HG02970 (cell line): ENCODE measurements around the gene CPED1.
A peak's percentile ranks its signal among the peaks of the same experiment; 100 is the strongest.
"Not testable (repeated sequence)": the region's sequence is repeated elsewhere in the genome, so short reads cannot be mapped to it uniquely, and the experiment has no call there.

Experiments used
- ATAC-seq: cut with Tn5 transposase; IDR thresholded peaks from one replicate; pipeline ENCODE4 v1.9.1; 2021; ENCODE audit warnings: mild to moderate bottlenecking, moderate library complexity, moderate number of reproducible peaks; ENCODE audit not compliant: unreplicated experiment, low FRiP score

Gene CPED1

DNA sequence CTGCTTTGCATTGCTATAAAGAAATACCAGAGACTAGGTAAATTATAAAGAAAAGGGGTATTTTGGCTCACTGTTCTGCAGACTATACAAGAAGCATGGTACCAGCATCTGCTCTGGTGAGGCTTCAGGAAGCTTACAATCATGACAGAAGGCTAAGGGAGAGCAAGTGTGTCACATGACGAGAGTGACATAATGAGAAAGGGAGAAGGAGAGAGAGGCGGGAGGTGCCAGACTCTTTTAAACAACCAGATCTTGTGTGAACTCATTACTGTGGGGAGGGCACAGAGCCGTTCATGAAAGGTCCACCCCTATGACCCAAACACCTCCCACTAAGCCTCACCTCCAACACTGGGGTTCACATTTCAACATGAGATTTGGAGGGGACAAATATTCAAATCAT is 281.3 kb downstream of the CPED1 start:
- no peak for ATAC-seq

DNA sequence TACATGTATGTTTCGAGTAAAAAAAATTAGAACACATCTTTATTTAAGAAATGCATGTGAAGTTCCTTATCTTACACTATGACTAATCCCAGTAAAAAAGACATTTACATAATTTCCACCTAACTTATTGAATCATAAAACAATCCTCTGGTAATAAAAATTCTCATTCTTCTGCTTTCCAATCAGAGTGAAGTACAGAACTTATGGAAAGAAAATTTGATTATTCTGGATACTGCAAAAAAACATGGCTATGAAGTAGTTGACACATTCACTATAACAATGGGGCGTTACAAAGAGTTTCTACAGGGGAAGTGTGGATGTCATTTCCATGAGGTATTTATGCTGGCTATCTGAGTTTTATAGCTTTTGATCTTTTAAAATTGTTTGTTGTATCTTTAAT is 282.6 kb downstream of the CPED1 start:
- ATAC-seq: no peak

DNA sequence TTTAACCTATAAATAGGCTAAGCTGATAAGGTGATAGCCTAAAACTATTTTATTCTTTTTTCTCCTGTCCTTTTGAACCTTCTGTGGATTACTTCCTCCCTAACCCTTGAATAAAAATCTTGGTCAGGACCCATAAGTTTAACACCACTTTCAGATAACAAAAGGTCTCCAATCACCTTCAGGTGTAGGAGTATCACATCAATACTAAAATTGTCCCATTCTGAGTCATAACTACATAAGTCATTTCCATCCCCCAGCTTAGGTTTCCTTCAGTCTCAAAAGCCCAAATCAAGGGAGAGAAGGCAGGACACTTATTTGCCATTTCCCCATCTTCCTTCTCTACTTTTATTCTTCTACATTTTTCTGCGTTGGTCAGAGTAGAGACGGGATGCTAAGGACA is 283.4 kb downstream of the CPED1 start:
- no peak for ATAC-seq

DNA sequence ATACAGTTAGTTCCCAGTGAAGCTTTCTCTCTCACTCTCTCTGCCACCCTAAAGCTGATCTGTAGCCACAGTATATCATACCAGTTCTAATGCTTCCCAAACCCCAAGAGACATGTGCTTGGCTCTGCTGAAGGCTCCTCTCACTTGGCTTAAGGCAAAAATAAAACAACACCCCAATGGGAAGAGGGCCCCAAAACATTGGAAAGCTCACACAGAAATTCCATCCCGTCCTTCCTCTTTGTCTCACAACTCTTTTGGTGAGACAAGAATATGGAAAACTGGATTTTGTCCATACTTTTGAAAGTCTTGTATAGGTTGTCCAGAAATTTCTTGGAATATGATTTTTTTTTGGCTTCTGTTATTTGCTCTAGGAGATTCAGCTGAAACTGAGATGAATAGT is 284.2 kb downstream of the CPED1 start:
- no peak for ATAC-seq

DNA sequence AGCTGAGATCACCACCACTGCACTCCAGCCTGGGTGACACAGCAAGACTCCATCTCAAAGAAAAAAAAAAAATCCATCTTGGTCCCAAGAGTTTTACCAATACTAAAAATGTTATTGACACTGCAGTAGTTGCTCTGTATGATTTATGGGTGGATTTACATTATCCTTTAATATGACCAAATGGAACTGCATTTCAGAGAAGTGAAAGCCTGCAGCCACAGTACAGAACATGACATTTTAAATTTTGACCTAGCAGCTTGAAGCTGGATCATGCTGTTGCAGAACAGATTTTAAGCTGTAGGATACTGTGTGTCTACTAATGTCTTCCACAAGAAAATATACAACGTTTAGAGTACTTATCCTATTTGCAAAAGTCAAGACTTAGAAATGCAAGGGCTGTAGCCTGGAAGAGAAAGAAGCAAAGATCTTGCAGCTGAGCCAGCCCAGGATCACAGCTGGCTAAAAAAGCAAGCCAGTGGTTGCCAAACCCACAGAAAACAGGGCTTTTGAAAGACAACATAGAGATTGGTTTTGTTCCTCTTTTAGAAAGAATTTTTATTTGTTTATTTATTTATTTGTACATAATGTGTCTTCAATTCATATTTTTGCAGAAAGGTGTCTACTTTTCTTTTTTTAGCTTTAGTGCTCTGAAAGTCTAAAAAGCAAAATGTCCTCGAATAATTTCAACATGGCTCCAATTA is 285.1 kb downstream of the CPED1 start:
- ATAC-seq: no peak

DNA sequence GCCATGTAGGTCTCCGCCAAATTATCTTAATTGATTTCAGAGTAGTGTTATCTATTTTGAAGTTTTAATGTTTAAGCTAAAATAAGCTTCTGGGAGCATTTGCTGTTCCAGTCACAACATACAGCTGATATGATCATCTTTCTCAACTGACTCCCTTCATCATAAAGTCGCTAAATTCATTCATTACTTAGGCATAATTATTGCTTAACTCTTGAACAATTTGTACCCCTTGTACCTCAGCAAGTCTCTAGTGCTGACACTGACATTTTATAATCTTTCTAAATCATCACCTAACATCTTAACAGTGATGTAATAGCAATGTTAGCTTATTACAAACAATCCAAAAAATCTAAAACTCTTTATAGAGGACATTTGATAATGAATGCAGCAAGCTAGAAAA is 286.0 kb downstream of the CPED1 start:
- ATAC-seq: no peak

DNA sequence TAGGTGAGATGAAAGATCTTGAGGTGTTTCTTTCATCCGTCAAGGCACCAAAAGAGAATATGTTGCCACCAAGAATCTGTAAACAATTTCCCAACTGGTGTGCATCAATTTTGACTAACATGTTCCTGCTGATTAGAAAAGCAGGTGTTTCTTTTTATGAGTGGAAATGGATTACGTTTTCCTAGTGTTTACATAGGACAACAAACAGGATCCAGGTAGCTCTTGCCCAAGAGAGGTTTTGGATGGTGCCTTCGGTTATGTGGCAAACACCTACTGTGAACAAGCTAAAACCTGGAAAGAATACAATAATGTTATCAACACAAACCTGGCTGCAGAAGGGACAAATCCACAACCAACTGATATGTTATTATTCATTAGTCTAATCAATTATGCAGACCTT is 286.7 kb downstream of the CPED1 start:
- no peak for ATAC-seq

DNA sequence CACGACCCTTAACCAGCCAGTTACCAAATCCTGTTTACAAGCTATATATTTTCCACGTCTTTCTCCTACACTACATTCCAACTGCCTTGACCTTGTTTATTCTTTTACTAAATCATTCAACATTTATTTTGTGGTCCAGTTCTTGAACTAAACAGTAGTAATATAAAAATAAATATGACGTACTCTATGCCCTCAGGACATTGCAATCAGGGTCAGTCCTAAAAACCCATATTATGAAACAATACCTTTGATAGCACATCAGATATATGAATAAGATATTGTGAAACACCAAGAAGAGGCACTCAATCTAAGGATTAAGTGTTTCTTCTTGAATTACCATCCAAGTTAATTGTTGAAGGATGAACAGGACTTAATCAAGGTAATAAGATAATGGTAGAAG is 287.8 kb downstream of the CPED1 start:
- ATAC-seq: no peak

DNA sequence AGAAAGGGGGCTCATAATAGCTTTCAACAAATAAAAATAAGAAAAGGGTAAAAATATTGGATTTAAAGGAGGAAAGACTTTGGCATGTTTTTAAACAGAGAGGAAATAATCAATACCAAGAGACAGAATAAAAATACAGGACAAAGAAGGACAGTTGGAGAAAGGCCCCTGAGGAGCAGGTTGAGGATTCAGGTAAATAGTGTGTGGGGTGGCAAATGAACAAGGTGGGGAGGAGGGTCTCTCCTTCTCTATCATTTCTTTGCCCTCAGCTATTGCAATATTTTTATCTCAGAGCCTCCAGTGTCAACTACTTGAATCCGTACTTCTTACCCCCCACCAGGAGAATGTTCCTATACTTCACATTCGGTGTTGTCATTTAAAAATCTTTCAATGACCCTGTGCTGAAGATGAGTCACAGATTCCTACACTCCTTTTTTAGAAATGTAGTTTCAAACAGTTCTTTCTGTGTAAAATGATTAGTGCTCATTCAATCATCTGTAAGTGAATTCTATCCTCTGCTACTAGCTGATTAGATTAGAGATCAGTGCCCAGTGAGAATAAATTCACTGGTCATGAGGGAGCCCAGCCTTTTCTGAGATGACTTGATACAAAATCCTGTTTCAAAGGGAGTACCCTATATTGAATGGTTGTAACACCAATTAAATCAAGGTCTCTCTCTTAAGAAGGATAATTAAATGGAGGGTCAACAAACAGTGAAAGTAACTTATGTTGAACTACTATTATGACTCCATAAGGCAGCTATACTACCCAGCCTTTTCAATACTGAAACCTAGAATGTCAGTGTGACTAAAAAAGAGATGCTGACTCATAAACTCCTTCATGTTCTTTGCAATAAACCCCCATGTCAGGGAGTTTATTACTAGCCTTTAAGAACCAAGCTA is 289.9 kb downstream of the CPED1 start:
- ATAC-seq: peak; percentile 99

DNA sequence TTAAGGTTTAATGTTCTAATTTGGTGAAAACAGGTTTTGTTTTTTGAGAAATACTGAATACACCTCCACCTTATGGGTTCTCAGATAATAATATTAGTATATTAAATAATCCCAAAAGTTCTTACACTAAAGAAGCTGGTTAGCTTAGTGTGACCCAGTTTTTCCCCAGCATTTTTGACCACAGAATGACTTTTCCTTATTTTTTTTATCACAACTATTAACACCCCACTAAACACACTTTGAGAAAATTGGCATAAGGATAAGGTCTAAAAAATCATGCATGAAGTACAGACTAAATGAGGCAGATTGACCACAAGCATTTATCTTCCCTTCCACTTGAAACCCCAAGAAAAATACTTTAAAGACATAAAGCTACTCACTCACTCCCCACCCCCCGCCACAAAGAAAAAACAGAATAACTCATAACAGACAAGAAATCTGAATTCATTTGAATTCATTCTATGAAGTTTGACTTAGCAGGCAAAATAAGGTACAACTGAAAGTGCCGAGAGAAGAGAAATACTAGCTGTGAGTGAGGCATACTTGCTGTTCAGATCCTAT is 290.6 kb downstream of the CPED1 start:
- ATAC-seq: no peak

DNA sequence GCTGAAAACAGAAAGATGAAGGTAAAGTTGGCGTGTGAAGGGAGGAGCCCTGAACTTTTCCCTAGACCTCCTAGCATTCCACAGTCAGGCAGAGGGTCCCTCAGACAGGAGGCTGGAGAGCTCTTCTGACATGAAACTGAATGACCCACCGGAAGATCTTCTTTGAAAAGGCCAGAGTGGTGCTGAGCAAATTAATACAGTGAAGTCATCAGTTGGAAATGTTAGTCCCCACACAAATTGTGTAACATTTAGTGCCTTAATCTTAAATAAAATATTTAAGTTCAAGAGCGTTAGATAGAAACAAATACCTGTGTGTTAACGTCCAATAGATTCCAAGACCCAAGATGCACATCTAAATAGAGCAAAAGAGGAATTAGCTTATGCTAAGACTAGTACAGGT is 291.3 kb downstream of the CPED1 start:
- no peak for ATAC-seq

DNA sequence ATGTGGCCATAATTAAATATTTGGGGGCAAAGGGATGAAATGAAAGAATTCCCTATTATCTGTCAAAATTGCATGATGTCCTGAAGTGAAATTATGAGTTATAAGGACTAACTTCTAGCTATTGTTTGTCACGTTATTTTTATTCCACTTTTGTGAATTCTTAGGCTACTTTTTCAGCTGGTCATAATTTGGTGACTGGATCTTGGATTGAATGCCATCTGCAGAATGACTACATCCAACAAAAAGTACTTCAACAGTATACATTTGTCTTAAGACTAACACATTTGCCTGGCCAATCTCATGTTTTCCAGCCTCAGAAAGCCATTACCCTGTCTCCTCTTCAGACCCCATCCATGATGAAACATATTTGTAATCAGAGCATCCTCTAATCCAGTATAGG is 292.1 kb downstream of the CPED1 start:
- ATAC-seq: no peak

DNA sequence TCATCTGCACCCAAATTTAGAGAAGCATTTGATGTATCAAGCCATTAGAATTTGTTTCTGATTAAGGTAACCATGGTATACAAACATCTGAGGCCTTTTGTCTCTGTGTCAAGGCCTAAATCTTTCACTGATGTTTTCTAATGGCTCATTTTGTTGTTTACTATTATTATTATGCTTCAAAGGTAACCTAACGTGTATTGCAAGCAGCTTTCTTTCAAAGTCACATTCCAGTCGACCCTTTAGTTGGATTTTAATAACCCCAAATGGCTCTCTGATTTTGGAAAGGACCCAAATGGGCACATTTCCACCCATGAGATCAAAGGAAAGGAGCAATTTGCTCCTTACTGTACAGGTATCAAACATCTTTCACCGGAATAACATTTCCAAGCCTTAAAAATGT is 293.6 kb downstream of the CPED1 start:
- ATAC-seq: no peak

DNA sequence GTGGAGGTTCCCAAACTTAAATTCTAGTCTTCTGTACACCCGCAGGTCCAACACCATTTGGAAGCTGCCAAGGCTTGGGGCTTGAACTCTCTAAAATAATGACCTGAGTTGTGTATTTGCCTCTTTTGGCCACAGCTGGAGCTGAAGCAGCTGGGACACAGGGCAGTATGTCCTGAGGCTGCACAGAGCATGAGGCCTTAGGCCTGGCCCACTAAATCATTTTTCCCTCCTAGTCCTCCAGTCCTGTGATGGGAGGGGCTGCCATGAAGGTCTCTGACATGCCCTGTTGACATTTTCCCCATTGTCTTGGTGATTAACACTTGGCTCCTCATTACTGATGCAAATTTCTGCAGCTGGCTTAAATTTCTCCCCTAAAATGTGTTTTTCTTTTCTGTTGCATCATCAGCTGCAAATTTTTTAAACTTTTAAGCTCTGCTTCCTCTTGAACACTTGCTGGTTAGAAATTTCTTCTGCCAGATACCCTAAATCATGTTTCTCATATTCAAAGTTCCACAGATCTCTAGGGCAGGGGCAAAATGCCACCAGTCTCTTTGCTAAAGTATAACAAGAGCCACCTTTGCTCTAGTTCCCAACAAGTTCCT is 296.7 kb downstream of the CPED1 start:
- no peak for ATAC-seq

DNA sequence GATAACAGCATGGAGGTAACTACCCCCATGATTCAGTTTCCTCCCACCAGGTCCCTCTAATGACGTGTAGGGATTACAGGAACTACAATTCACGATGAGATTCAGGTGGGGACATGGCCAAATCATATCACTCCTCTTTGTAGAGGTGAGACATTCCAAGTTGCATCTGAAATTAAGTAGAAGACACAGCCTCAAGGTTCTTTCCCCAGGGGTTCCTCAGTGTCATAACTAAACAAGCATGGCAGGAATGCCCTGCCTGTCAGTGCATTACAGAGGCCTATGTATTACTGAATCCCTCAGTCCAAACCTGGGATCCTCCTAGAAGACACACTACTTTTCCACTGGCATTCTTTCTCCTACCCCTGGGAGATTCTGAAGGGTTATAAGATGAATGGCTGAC is 297.7 kb downstream of the CPED1 start:
- ATAC-seq: no peak

DNA sequence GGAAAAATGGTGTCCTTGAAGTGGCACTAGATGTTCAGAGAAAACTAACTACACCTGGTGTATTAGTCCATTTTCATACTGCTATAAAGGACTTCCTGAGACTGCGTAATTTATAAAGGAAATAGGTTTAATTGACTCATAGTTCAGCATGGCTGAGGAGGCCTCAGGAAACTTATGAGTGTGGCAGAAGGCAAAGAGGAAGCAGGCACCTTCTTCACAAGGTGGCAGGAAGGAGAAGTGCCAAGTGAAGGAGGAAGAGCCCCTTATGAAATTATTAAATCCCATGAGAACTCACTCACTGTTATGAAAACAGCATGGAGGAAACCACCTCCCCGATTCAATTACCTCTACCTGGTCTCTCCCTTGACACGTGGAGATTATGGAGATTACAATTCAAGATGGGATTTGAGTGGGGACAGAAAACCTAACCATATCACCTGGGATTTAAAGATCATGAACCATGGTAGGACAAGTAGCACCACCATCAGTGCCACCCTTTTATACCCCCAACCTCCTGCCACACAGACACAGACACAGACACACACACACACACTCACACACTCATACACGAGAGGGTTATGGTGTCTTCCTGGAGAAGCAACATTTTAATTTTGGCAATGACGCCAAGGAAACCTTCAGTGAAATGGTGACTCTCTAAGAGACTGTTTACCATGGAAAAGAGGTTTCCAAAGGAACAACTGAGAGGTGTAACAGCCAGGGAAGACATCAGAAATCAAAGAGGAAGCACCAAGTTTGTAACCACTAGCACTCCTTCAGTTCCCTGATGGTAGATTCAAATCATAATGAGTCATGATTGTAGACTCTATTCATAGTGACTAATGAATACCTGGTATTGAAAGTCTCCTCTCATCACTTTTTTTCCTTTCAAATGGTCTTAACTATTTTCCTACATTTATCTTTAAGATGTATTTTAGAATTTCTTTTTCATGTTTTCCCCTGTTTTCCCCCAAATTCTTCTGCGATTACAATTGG is 298.5 kb downstream of the CPED1 start:
- ATAC-seq: no peak

DNA sequence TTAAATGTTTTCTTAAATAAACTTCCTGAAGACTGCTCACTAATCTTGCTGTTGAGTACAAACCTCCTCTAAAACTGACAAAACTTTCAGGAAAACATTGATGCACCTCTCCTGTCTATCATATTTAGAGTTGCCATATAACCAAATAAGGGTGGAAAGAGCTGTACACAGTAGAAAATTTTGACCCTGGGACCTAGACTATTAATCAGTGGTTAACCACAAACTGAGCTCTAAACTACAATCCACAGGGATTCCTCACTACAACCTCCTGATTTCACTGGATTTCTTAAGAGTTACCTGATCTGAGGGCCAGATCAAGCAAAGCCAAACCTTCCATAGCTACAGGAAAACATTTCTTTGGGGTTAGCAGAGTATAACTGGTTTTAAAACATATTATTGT is 300.4 kb downstream of the CPED1 start:
- no peak for ATAC-seq

DNA sequence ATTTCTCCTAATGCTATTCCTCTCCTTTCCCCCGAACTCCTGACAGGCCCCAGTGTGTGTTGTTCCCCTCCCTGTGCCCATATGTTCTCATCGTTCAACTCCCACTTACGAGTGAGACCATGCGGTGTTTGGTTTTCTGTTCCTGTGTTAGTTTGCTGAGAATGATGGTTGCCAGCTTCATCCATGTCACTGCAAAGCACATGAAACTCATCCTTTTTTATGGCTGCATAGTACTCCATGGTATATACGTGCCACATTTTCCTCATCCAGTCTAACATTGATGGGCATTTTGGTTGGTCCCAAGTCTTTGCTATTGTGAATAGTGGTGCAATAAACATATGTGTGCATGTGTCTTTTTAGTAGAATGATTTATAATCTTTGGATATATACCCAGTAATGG is 301.4 kb downstream of the CPED1 start:
- ATAC-seq: not testable (repeated sequence)

DNA sequence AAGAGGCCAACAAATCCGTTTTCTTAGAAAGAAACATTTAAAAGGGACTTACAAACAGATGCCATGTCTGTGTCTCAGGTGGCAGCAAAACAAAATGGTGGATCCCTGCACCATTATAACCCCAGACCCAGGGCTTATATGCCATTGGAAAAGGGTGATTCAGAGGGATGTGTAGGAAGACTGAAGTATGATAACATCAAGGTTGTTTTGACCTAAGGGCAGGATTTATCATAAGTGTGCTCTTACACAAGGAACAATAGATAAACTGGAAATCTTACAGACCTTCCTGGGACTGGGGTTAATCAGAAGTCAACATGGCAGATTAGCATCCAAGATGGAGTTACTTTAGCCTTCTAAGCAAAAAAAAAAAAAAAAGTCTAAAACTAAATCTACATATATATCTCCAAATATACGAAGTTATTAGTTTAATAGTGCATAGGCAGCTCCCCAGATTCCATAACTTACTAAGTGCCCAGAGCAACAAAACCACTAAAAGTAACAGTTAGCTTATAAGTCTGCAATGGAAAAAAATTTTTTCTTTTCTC is 306.0 kb downstream of the CPED1 start:
- no peak for ATAC-seq

DNA sequence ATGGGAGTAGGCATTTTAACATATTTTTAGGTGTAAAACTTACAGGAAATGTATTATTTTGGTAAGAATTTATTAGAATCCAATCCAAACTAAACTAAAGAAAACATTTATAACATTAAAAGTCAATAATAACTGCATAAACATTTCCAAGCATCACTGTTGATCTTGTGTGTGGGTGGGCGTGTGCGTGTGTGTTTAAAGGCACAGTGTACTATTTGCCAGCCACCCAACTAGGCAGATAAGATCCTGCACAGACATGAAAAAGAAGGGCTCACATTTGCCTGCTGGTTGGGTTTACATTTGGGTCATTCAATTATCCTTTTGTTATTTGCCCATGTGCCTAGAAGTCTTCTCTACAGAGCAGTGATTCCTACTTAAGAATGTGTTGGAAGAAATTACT is 309.3 kb downstream of the CPED1 start:
- ATAC-seq: no peak
